Measurements from ENCODE around the gene KRT6B.
"Not testable (repeated sequence)": the region's sequence is repeated elsewhere in the genome, so short reads cannot be mapped to it uniquely, and the experiment has no call there.

The KRT6B gene

DNA sequence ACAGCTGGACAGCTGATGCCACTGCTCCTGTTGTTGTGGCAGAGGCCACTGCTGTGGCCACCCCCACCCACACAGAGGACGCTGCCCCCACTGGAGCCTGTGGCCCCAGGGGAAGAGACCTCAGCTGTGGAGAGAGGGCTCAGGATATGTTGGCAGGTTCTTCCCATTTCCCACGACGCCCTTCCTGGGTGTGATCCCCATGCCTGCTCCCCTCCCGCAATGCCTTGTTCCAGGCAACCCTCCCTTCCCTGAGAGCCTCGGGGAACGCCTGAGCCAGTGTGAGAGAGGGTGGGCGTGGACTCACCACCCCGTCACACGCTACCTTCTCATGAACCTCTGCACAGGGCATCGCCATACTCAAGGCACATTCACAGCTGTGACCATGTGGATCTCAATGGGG, 40.1 kb downstream of the KRT6B start:
- no peak for DNase-seq (ENCODE audit: low read depth)

DNA sequence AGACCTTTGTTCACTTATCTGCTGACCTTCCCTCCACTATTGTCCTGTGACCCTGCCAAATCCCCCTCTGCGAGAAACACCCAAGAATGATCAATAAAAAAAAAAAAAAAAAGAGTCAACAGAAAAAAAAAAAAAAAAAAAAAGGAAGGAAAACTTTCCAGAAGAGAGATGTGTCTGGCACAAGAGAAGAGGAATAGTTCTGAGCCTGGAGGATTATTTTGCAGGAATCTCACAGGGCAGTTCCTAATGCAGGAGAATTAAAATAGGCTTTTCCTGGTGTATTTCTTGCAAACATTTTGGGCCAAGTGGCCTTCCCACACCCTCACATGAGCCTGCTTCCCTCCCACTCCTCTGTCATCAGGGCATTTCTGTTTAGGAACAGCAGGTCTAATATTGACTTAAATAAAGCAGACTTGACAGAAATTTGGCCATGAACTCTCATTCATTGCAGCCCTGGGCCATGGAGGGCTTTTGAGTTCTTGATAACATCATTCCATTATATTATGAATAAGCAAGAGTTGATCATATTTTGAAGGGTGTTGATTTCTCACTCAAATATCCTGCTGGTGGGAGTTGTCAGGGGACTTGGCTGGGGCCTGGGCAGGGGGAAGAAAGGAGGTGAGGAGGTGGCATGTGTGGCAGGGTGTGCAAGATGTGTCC, 41.2 kb downstream of the KRT6B start:
- DNase-seq (ENCODE audit: low read depth), result not testable (repeated sequence)

DNA sequence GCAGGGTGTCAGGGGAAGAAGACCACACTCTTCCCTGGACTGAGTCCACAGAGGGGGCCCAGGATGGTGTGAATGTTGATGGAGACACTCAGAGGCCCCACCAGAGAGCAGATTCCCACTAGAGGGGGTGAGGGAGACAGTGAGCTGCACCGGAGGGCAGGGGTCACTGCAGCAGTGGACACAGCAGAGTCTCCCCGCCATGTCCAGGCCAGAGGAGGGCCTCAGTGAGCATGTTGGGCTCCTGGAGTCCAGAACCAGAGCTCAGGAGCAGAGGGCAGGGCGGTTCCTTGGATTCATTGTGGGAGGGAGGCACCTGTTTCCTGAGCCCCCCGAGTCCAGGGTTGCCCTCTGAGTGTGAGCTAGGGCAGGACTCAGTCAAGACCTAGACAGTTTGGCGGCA, 44.0 kb downstream of the KRT6B start:
- DNase-seq (ENCODE audit: low read depth), result no peak

DNA sequence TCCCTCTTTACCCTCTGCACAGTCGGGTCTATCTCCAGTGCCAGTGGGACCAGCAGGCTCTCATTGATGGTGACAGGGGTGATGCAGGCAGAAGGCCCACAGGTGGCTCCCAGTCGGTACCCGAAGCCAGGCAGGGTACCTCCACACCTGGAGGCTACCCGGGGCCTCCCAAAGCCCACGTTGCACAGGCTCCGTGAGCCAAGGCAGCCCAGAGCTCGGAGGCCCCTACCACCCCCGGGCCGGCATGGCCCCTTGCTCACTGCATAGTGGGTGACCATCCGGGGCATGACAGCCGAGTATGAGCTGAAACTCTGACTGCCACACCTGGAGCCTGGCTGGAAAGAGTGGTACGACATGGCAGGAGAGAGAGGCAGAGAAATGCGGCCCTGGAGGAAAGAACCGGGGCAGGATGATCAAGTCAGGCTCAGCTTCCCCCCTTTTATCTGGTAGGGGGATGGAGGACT, 46.0 kb downstream of the KRT6B start, which contains the start of gene KRT82:
KRT82 (minus strand) TSS at position 414 of the 464 bp plus-strand sequence; CDS start at position 356, 58 bp downstream.
- no peak for DNase-seq (ENCODE audit: low read depth)

DNA sequence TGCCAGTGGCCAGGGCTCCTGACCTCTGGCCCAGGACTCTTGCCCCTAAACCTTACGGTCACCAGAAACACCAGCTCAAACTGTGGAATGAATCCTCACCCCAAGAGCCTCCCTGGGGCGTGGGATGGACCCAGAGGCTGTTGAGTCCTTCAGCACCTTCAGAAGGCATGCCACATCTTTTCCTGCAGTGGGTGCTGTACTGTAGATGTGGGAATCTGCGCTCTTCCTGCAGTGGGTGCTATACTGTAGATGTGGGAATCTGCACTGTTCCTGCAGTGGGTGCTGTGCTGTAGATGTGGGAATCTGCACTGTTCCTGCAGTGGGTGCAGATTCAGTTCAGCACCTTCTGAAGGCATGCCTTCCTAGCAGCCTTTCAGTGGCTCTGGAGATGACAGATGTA, 47.0 kb downstream of the KRT6B start:
- no peak for DNase-seq (ENCODE audit: low read depth)

DNA sequence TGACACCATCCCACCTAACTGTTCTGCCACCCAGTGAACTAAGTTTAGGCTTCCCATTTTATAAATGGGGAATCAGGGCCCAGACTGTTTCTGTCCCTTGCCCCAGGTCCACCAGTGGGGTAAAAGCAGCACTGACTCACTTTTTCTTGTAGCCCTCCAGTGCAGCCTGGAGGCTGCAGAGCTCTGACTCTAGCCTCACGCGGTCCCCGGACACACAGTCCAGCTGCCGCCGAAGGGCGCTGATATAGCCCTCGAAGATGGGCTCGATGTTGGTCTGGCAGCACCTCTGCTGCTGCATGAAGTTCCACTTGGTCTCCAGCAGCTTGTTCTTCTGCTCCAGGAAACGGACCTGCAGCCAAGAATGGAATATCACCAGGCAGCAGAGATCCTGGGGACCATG, 48.4 kb downstream of the KRT6B start:
- no peak for DNase-seq (ENCODE audit: low read depth)

DNA sequence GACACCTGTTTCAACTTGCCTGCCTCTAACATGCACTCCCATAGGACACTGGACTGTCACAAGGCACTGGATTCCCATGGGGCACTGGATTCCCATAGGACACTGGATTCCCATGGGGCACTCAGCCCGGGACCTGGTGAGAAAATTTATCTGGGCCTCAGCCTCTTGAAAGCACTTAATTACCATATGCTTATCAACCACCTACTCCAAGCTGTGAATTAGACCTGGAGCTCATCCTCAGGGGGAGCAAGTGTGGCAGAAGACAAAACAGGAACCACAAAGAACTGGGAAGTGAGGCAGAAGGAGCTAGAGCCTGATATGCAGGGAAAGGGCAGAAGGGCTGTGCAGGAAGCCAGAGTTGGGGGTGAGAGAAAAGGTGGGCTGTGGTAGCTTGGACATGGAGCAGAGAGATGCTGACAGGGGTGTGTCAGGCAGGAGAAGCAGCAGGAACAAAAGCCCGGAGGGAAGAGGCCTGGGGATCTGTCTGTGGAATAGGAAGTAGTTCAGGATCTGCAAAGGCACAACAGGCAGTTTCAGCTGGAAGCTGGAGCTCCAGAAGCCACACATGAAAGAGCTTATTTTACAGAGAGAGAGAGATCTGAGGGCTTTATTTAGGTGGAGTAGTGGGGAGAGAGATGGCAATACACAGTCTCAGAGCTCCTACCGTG, 48.9 kb downstream of the KRT6B start:
- no peak for DNase-seq (ENCODE audit: low read depth)

DNA sequence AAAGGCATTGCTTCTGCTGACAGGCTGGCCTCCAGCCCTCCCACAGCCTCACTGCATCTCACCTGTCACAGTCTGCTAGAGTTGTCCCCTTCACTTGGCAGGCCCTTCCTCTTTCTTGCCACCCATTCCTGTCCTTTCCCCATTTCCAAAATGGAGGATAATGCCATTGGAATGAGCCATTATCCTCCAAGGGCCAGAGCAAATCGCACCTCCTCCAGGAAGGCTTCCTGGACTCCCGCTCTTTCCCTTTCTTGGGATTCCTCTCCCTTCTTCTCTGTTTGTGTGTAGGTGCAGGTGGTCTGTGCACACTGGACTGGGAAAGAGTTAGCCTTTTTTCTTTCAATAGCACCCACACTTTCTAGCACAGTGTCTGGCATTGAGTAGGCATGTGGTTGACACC, 49.6 kb downstream of the KRT6B start:
- DNase-seq (ENCODE audit: low read depth), result no peak

DNA sequence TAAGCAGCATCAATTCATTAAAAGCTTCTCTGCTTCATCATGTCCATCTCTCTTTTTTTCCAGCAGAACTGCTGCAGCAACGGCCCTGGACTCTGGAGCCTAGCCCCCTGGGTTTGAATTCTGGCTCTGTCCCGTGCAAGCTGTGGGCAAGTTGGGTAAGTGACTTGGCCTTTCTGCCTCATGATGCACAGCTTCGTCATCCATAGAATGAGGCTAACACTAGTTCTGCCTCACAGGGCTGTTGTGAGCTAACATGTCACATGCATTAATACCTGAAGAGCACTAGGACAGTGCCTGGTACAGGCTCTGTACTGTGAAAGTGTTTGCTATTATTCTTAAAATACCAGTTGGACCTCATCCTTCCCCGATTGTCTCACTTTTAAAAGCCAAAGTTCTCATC, 50.0 kb downstream of the KRT6B start:
- no peak for DNase-seq (ENCODE audit: low read depth)

DNA sequence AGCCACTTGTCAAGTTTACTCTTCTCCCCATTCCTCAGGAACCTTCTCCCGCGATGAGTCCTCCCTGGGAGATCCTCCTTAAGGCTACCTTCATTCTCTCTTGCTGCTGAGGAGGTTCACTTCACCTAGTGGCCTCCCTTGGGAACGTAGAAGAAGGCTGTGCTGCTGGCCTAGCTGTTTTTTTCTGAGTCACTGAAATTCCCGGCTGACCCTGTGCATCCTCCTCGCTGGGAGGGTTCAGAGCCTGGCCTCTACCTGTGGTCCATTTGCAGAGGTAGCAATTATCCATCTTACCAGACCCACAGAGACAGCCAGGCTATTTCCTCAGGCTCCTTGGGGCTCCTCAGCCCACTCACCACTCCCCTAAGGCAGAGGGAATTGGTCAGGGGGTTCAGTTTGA, 50.4 kb downstream of the KRT6B start:
- DNase-seq (ENCODE audit: low read depth), result no peak

DNA sequence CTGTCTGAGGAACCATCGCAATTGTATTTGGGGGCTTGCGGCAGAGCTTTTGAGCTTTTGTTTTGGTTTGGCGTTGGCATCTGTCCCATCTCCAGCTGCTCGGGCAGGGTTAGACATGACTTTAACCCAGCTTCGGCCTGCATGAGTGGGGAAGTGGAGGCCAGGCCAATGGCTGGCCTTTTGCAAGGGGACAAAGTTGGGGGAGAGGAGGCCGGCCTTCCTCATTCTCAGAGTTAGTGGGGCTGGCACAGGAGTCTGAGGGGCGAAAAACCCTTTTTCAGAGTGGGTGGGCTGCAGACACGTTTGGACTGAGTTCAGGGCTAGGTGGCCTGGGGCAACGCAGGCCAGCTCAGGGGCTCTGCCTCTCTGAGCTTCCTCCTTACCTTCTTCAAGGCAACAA, 51.0 kb downstream of the KRT6B start:
- DNase-seq (ENCODE audit: low read depth), result no peak

DNA sequence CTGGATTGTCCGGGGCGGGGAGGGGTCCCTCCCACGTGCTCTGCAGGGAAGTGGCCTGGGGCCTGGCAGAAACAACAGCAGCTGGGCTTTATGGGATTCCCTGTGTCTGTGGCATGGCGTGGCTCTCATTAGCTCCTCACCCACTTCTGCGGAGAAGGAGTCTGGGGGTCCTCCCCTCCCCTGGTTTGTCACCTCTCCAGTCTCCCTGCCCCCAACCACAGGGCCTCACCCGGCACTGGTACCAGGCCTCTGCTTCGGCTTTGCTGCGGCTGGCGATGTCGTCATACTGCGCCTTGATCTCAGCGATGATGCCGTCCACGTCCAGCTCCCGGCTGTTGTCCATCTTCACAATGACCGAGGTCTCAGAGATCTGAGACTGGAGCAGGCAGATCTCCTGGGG, 52.2 kb downstream of the KRT6B start:
- no peak for DNase-seq (ENCODE audit: low read depth)

DNA sequence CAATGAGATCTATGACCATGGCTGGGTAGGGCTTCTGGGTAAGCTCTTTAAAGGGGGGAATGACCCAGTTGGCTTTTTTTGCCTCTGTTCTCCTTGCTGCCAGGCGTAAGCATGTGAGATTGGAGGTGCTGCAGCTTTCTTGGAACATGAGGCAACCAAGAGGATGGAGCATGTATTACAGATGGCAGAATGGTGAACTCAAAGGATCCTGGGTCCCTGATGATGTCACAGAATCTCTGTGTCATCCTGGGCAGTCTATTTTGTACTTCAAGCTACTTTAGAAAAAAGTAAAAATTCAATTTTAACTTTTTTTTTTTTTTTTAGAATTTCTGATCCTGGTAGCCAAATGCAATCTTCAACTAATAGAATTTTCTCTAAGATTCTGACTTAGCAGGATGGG, 53.8 kb downstream of the KRT6B start:
- no peak for DNase-seq (ENCODE audit: low read depth)

DNA sequence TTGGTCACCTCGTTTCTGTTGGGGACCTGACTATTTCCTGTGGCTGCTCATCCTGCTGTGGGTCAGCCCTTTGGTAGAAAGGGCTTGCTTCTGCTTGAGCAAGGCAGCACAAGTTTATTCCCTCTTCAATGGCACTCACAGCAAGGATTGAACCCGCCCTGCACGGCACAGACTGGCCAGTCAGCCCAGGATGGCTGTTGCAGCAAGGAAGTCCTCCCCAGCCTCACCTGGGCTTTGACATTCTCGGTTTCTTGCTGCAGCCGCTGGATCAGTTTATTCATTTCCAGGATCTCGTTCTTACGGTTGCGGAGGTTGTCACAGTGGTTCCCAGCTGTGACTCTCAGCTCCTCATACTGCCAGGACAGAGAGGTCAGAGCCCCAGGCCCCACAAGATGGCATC, 55.3 kb downstream of the KRT6B start:
- no peak for DNase-seq (ENCODE audit: low read depth)
